ENCODE data around the gene CCDC3.

CCDC3 gene

GRCh38 chr10:12972146-12972545 is 29.4 kb downstream of the CCDC3 start:
- H3K27me3 Mint-ChIP-seq, result peaks cover 68% of the 10 kb centered on the region
- H3K4me3 Mint-ChIP-seq, result no peak overlapping the region
- ATAC-seq (replicated peaks; ENCODE audit: extremely low read depth, poor library complexity, severe bottlenecking) (no peak), DNase-seq (ENCODE audit: low spot score in 2 of 2) (no peak)
- H3K4me1 Mint-ChIP-seq, result no peaks in the 10 kb centered on the region
- no peaks in the 10 kb centered on the region for H3K36me3 Mint-ChIP-seq (ENCODE audit: insufficient read depth)
- H3K9me3 Mint-ChIP-seq, result peaks cover 18% of the 10 kb centered on the region
- H3K27ac Mint-ChIP-seq (ENCODE audit: low read depth), result no peak overlapping the region

- H3K27ac Mint-ChIP-seq (ENCODE audit: low read depth), result no peak overlapping the region
- no peaks in the 10 kb centered on the region for H3K4me1 Mint-ChIP-seq
- DNase-seq (ENCODE audit: low spot score in 2 of 2) (no peak), ATAC-seq (replicated peaks; ENCODE audit: extremely low read depth, poor library complexity, severe bottlenecking) (no peak)
- H3K27me3 Mint-ChIP-seq, result peaks cover 71% of the 10 kb centered on the region
- H3K9me3 Mint-ChIP-seq, result peaks cover 24% of the 10 kb centered on the region
- no peak overlapping the region for H3K4me3 Mint-ChIP-seq
- no peaks in the 10 kb centered on the region for H3K36me3 Mint-ChIP-seq (ENCODE audit: insufficient read depth)
These were observed 30.3 kb downstream of the CCDC3 start for GRCh38 chr10:12971001-12971788.

GRCh38 chr10:12969951-12970350 is 31.6 kb downstream of the CCDC3 start:
- no peaks in the 10 kb centered on the region for H3K4me1 Mint-ChIP-seq
- DNase-seq (ENCODE audit: low spot score in 2 of 2) (no peak), ATAC-seq (replicated peaks; ENCODE audit: extremely low read depth, poor library complexity, severe bottlenecking) (no peak)
- H3K9me3 Mint-ChIP-seq, result peaks cover 24% of the 10 kb centered on the region
- no peaks in the 10 kb centered on the region for H3K36me3 Mint-ChIP-seq (ENCODE audit: insufficient read depth)
- no peak overlapping the region for H3K4me3 Mint-ChIP-seq
- H3K27me3 Mint-ChIP-seq, result peaks cover 70% of the 10 kb centered on the region
- no peak overlapping the region for H3K27ac Mint-ChIP-seq (ENCODE audit: low read depth)

- Mint-ChIP-seq H3K36me3 (ENCODE audit: insufficient read depth) (no peaks in the 10 kb centered on the region), H3K4me1 (no peaks in the 10 kb centered on the region), H3K27me3 (peaks cover 85% of the 10 kb centered on the region), H3K9me3 (peaks cover 24% of the 10 kb centered on the region), H3K27ac (ENCODE audit: low read depth) (no peak overlapping the region), H3K4me3 (no peak overlapping the region)
- DNase-seq (ENCODE audit: low spot score in 2 of 2), result no peak
- ATAC-seq (replicated peaks; ENCODE audit: extremely low read depth, poor library complexity, severe bottlenecking), result no peak
These were observed 35.4 kb downstream of the CCDC3 start for GRCh38 chr10:12966067-12966466.

- no peaks in the 10 kb centered on the region for H3K36me3 Mint-ChIP-seq (ENCODE audit: insufficient read depth)
- no peaks in the 10 kb centered on the region for H3K4me1 Mint-ChIP-seq
- no peak overlapping the region for H3K4me3 Mint-ChIP-seq
- H3K27me3 Mint-ChIP-seq, result peaks cover 90% of the 10 kb centered on the region
- no peak for DNase-seq (ENCODE audit: low spot score in 2 of 2)
- peaks cover 24% of the 10 kb centered on the region for H3K9me3 Mint-ChIP-seq
- no peak overlapping the region for H3K27ac Mint-ChIP-seq (ENCODE audit: low read depth)
- ATAC-seq (replicated peaks; ENCODE audit: extremely low read depth, poor library complexity, severe bottlenecking), result no peak
These were observed 35.9 kb downstream of the CCDC3 start for GRCh38 chr10:12965571-12965970.

- no peak for ATAC-seq (replicated peaks; ENCODE audit: extremely low read depth, poor library complexity, severe bottlenecking)
- H3K4me1 Mint-ChIP-seq, result no peaks in the 10 kb centered on the region
These were observed 39.0 kb downstream of the CCDC3 start for GRCh38 chr10:12962556-12962955.

GRCh38 chr10:12961416-12962205 is 39.9 kb downstream of the CCDC3 start:
- Mint-ChIP-seq H3K27me3 (peaks cover 86% of the 10 kb centered on the region), H3K4me3 (no peak overlapping the region), H3K27ac (ENCODE audit: low read depth) (no peak overlapping the region), H3K4me1 (no peaks in the 10 kb centered on the region), H3K9me3 (peaks cover under 1% of the 10 kb centered on the region), H3K36me3 (ENCODE audit: insufficient read depth) (peaks cover 2% of the 10 kb centered on the region)
- DNase-seq (ENCODE audit: low spot score in 2 of 2) (no peak), ATAC-seq (replicated peaks; ENCODE audit: extremely low read depth, poor library complexity, severe bottlenecking) (no peak)

More at GRCh38 chr10:12962556-12962955, 39.0 kb downstream of the CCDC3 start:
- Mint-ChIP-seq H3K27me3 (peaks cover 86% of the 10 kb centered on the region), H3K4me3 (no peak overlapping the region), H3K36me3 (ENCODE audit: insufficient read depth) (peaks cover 2% of the 10 kb centered on the region), H3K27ac (ENCODE audit: low read depth) (no peak overlapping the region), H3K9me3 (peaks cover 10% of the 10 kb centered on the region)
- no peak for DNase-seq (ENCODE audit: low spot score in 2 of 2)

GRCh38 chr10:12960941-12961340 is 40.6 kb downstream of the CCDC3 start:
- H3K4me3 Mint-ChIP-seq, result no peak overlapping the region
- H3K4me1 Mint-ChIP-seq, result no peaks in the 10 kb centered on the region
- peaks cover 86% of the 10 kb centered on the region for H3K27me3 Mint-ChIP-seq
- H3K9me3 Mint-ChIP-seq, result no peaks in the 10 kb centered on the region
- peaks cover 2% of the 10 kb centered on the region for H3K36me3 Mint-ChIP-seq (ENCODE audit: insufficient read depth)
- DNase-seq (ENCODE audit: low spot score in 2 of 2), result no peak
- no peak overlapping the region for H3K27ac Mint-ChIP-seq (ENCODE audit: low read depth)
- no peak for ATAC-seq (replicated peaks; ENCODE audit: extremely low read depth, poor library complexity, severe bottlenecking)

GRCh38 chr10:12960334-12960898 is 41.1 kb downstream of the CCDC3 start:
- H3K27ac Mint-ChIP-seq (ENCODE audit: low read depth), result no peak overlapping the region

GRCh38 chr10:12958546-12959110 is 42.9 kb downstream of the CCDC3 start:
- Mint-ChIP-seq H3K9me3 (no peaks in the 10 kb centered on the region), H3K27me3 (peaks cover 64% of the 10 kb centered on the region)
- no peak for ATAC-seq (replicated peaks; ENCODE audit: extremely low read depth, poor library complexity, severe bottlenecking)

More at GRCh38 chr10:12960334-12960898, 41.1 kb downstream of the CCDC3 start:
- Mint-ChIP-seq H3K9me3 (no peaks in the 10 kb centered on the region), H3K4me3 (no peak overlapping the region), H3K27me3 (peaks cover 81% of the 10 kb centered on the region), H3K4me1 (no peaks in the 10 kb centered on the region), H3K36me3 (ENCODE audit: insufficient read depth) (peaks cover 2% of the 10 kb centered on the region)
- ATAC-seq (replicated peaks; ENCODE audit: extremely low read depth, poor library complexity, severe bottlenecking) (no peak), DNase-seq (ENCODE audit: low spot score in 2 of 2) (no peak)

GRCh38 chr10:12957081-12957480 is 44.4 kb downstream of the CCDC3 start:
- no peak for ATAC-seq (replicated peaks; ENCODE audit: extremely low read depth, poor library complexity, severe bottlenecking)

More at GRCh38 chr10:12958546-12959110, 42.9 kb downstream of the CCDC3 start:
- DNase-seq (ENCODE audit: low spot score in 2 of 2), result no peak
- Mint-ChIP-seq H3K4me1 (no peaks in the 10 kb centered on the region), H3K4me3 (no peak overlapping the region), H3K27ac (ENCODE audit: low read depth) (no peak overlapping the region), H3K36me3 (ENCODE audit: insufficient read depth) (peaks cover 2% of the 10 kb centered on the region)

GRCh38 chr10:12954866-12955265 is 46.6 kb downstream of the CCDC3 start:
- no peak overlapping the region for H3K4me3 Mint-ChIP-seq
- ATAC-seq (replicated peaks; ENCODE audit: extremely low read depth, poor library complexity, severe bottlenecking), result no peak
- no peak for DNase-seq (ENCODE audit: low spot score in 2 of 2)
- H3K4me1 Mint-ChIP-seq, result no peaks in the 10 kb centered on the region
- peaks cover 53% of the 10 kb centered on the region for H3K27me3 Mint-ChIP-seq
- no peak overlapping the region for H3K27ac Mint-ChIP-seq (ENCODE audit: low read depth)
- peaks cover 5% of the 10 kb centered on the region for H3K9me3 Mint-ChIP-seq
- peaks cover 2% of the 10 kb centered on the region for H3K36me3 Mint-ChIP-seq (ENCODE audit: insufficient read depth)

More at GRCh38 chr10:12957081-12957480, 44.4 kb downstream of the CCDC3 start:
- no peak for DNase-seq (ENCODE audit: low spot score in 2 of 2)
- no peak overlapping the region for H3K4me3 Mint-ChIP-seq
- H3K36me3 Mint-ChIP-seq (ENCODE audit: insufficient read depth), result peaks cover 2% of the 10 kb centered on the region
- H3K4me1 Mint-ChIP-seq, result no peaks in the 10 kb centered on the region
- H3K27ac Mint-ChIP-seq (ENCODE audit: low read depth), result no peak overlapping the region
- peaks cover 60% of the 10 kb centered on the region for H3K27me3 Mint-ChIP-seq
- peaks cover 5% of the 10 kb centered on the region for H3K9me3 Mint-ChIP-seq

Data from central memory CD8-positive, alpha-beta T cell (primary cell).